ENCODE data around the gene CLASP1.

Gene CLASP1

DNA sequence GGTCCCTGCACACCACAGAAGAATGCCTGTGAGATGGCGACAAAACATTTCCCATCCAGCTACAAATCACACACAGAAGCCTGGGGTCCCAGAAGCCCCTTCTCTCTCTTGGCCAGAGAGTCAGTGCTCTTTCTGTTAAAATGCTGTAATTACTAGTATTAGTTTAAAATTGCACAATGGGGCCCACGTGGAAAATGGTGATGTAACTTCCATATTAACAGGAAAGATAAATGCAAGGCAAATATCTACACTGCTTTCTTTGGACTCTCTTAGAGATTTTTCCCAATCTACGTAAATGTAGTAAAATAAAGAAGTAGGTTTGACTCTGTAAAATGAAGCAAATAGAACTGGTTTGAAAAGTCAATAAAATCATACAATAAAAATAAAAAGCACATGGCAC is 250.4 kb downstream of the CLASP1 start:
- TF ChIP-seq, protein P1, sequence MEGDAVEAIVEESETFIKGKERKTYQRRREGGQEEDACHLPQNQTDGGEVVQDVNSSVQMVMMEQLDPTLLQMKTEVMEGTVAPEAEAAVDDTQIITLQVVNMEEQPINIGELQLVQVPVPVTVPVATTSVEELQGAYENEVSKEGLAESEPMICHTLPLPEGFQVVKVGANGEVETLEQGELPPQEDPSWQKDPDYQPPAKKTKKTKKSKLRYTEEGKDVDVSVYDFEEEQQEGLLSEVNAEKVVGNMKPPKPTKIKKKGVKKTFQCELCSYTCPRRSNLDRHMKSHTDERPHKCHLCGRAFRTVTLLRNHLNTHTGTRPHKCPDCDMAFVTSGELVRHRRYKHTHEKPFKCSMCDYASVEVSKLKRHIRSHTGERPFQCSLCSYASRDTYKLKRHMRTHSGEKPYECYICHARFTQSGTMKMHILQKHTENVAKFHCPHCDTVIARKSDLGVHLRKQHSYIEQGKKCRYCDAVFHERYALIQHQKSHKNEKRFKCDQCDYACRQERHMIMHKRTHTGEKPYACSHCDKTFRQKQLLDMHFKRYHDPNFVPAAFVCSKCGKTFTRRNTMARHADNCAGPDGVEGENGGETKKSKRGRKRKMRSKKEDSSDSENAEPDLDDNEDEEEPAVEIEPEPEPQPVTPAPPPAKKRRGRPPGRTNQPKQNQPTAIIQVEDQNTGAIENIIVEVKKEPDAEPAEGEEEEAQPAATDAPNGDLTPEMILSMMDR (IDR thresholded peaks at IDR 0.05), result no peak

DNA sequence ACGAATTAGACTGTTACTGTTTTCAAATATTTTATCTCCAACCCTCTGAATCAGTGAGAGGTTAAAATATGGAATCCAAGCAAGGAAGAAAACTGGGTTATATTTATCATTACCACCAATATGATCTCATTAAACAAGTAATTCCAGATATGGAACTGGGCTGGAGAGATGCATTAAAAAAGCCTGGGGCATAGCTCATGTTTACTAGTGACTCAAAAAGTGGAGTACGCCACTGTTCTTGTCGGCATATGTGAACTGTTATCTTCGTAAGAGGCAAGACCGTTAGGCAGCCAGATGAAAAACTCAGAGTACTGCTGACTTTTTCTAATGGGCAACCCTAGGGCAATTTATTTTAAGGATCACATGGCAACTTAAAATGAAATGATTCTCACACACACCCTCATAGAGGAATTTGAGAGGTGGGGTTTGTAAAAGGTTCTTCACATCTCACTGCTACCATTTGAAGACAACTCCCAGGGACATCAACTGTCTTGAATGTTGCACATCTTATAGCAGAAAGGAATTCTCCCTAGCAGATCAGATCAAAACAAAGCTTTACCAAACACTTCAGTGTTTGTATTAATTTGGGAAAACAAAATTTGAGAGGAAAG is 259.1 kb downstream of the CLASP1 start:
- TF ChIP-seq, protein P1 (IDR thresholded peaks at IDR 0.05), result no peak

DNA sequence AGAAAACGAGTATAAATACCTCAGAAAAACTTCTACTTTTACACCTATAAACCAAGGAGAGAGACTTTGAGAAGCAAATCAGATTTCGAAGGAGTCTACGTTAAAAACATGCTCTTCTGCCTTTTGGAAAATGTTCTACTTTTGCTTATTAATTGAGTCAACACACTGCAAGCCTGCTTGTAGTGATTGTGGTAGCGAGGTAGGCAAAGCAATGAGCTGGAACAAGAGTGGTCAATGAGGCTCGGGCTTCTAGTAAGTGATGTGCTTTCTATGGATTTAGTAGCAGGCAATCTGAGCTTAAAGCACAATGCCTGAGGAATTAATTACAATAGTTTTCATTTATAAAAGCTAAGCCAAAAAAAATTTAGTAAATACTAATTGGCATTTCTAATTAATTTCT is 260.9 kb downstream of the CLASP1 start:
- TF ChIP-seq, protein P1 (IDR thresholded peaks at IDR 0.05), result no peak

DNA sequence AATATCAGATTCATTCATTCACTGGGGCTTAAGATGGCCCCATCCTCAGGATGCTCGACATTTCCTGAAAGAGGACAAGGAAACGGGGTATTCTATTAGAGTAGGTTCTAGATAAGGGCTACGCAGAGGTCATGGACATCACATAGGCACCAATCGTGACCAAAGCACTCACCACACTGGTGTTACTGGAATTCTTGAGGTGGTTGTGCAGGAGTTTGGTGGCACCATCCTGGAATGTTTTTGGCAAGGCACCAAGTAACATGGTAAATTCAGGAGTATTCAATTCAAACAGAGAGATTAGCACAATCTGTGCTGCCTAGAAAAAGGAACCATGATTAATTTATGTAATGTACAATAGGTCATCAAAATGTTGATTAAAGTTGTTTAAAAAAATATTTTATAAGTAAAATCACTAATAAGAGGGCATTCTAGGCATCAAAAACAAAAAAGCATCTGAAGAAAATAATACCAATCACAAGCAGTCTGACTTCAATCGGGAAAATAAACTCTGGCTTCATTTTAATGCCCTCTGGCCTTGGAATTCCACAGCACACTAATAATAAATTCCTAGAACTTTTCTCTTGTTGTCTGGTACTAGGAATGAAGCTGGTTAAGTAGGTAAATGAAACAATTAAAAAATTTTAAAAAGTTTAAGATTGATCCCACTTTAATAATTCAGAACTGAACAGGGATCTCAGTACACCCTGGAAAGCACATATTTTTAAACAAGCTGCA is 261.5 kb downstream of the CLASP1 start:
- TF ChIP-seq, protein P1 (IDR thresholded peaks at IDR 0.05), result no peak

DNA sequence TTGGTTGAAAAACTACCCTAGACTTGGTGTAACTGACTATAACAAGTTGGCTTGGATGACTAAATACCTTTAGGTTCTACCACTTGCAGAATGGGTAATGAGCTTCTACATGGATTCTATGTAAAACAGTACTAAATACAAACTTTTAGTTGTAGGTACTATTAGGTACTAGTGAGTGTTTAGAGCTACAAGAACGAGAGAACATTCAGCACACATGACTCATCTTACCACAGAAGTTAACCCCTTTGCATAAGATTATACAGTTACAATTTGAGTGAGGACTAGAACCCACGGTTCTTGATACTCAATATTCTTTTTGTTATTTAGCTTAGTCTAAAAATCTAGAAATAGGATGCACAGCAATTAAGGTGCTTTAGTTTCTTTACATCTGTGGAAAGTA is 262.6 kb downstream of the CLASP1 start:
- TF ChIP-seq, protein P1 (IDR thresholded peaks at IDR 0.05), result no peak

DNA sequence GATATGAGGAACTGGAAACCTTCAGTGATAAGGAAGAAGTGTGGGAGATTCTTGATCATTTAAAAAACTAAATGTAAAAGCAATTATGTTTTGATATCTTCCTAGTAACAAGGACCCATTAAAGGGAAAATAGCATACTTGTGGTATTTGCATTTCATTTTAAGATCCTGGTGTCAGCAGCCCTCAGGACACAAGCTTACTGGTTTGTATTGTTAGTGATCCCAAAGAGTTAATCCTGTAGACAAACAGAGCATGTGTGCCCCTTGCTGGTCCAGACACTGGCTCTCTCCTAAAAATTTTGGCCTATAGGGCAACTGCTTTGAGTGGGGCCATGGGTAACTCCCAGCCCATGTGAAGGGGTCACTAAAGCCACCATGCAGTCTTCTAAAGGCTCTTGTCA is 263.2 kb downstream of the CLASP1 start:
- TF ChIP-seq, protein P1 (IDR thresholded peaks at IDR 0.05), result no peak

DNA sequence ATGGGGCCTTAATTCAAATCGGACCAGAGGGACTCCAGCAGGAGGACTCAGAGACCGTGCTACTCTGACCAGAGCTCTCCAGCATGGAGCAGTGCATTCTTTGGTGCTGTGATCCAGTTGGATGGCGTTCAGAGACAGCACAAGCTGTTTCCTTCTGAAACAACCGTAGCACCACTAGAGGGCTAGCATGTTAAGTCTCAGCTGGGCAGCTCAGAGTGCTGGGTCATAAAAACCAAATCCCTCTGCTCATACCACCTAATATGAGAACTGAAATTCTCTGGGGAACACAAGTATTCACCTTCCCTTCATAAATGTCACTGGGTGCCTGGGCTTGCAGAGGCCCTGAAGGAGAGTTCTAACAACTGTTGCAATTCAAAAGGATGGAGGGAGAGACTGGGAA is 266.5 kb downstream of the CLASP1 start:
- TF ChIP-seq, protein P1 (IDR thresholded peaks at IDR 0.05), result 0 out of 2 replicates have a peak, but pooled peaks have one; percentile 16
